DMS114 treated with DMSO at 0.1 percent for 48 hours (cell line): ENCODE results near the gene SLC27A1.
"Not testable (repeated sequence)": the region's sequence is repeated elsewhere in the genome, so short reads cannot be mapped to it uniquely, and the experiment has no call there.

Source experiments
- DNase-seq: peaks from one replicate; lab custom pipeline; 2025; ENCODE audit not compliant: unreplicated experiment; lab: John Stamatoyannopoulos, UW

SLC27A1 gene

DNA sequence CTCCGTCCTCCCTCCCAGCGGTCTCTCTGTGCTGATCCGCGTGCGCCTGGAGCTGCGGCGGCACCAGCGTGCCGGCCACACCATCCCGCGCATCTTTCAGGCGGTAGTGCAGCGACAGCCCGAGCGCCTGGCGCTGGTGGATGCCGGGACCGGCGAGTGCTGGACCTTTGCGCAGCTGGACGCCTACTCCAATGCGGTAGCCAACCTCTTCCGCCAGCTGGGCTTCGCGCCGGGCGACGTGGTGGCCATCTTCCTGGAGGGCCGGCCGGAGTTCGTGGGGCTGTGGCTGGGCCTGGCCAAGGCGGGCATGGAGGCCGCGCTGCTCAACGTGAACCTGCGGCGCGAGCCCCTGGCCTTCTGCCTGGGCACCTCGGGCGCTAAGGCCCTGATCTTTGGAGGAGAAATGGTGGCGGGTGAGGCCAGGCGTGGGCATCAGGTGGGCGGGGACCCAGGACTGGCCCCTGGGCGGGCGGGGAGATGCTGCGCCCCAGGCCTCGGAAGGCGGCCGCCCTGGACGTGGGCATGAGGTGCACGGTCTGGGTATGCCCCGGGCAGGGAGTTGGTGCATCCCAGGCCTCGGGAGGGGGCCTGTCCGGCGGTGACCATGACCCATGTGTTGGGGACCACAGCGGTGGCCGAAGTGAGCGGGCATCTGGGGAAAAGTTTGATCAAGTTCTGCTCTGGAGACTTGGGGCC is 16.4 kb downstream of the SLC27A1 start:
- no peak for DNase-seq

DNA sequence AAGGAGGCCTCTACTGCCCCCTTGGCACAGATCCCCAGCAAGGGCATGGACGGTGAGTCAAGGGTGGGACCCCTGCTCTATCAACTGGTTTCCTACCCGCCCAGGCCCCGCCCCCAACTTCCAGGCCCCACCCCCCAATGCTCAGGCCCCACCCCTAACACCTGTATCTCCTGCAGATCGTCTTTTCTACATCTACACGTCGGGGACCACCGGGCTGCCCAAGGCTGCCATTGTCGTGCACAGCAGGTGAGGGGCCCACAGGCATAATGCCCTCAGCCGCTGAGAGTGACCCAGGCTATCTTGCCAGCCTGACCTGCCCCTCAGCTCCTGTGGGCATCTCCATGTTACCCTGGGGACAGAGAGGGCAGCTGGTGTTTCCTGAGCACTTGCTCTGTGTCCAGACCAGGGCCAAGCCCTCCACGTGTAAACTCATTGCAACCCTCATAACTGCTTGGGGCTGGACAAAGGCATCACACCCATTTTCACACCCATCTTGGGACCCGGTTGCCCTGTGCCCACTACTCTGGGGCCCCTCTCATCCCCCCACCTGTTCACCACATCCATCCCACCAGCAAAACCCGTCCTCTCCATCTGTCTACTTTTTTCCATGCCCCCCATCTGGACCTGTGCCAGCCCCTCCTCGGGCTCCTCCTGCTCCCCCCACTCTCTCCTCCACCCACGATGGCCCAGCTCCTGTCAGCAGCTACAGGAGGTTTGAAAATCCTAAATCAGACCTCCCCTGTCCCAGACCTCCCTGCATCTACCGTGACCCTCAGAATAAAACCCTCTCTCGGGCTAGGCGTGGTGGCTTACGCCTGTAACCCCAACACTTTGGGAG is 17.2 kb downstream of the SLC27A1 start:
- no peak for DNase-seq

DNA sequence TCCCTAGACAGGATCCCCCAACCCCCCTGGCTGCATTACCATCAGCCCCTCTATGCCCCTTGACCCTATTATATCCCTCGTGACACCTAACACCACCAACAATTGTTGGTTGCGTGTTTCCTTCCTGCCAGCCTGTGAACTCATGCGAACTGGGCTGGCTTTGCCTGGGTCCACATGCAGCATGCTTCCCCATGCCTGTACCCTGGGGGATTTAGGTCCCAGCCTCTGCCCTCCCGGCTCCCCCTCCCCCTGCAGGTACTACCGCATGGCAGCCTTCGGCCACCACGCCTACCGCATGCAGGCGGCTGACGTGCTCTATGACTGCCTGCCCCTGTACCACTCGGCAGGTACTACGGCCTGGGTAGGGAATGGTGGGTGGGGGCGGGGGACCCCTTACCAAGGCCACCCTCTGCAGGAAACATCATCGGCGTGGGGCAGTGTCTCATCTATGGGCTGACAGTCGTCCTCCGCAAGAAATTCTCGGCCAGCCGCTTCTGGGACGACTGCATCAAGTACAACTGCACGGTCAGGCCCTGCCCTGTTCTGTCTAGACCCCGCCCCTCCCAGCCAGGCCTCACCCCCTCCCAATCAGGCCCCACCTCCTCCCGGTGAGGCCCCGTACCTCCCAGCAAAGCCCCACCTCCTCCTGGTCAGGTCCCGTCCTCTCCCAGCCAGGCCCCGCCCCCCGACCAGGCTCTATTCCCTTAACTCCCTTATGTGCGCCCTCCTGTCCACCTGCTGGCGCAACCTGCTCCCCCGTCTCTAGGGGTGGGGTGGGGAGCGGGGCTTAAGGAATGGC is 18.5 kb downstream of the SLC27A1 start:
- no peak for DNase-seq

DNA sequence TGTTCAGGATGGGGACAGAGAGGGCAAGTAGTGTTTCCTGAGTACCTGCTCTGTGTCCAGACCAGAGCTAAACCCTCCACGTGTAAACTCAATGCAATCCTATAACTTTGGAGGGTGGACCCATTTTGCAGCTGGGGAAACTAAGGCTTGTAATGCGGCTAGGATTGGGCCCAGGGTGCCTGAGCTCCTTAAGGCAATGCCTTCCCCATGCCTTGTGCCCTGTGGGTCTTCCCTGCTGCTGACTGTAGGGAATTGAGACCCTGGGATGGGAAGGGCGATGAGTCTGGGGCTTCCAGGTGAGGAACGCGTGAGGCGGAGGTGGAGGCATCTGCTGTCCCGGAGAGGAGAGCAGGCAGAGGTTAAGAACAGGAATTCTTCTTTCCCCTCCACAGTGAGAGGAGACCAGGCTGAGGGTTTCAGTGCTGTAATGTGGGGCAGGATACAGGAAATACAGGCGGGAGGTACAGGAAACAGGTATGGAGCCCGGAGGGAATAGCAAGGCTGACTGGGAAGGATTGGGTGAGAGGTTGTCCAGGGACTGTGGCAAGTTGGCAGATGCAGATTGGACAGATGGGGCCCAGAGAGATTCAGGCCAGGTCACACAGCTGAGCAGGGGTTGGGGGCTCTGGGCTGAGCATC is 19.2 kb downstream of the SLC27A1 start:
- no peak for DNase-seq

DNA sequence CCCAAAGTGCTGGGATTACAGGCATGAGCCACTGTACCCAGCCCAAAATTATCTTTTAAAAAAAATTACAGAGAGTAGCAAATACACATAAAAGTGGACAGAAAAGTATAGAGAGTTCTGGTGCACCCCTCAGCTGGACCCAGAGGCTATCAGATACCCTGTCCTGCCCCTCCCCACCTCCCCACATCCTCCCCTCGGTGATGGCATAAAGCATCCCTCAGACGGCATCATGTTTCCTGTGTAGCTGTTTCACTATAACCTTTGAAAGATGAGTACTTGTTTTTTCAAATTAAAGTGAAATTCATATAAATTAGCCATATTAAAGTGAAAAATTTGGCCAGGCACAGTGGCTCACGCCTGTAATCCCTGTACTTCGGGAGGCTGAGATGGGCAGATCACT is 20.1 kb downstream of the SLC27A1 start:
- DNase-seq, result no peak

DNA sequence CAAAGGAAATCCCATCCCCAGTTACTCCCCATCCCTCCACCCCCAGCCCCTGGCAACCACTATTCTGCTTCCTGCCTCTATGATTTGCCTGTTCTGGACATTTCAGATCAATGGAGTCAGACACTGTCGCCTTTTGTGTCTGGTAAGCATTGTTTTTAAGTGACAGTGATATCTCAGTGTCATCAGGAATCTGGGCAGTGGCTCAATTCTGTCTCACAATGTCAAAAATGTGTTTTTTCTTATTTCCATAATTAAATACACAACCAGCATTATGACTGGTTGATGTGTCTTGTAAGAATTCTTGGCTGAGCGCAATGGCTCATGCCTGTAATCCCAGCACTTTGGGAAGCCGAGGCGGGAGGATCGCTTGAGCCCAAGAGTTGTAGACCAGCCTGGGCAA is 21.0 kb downstream of the SLC27A1 start:
- DNase-seq, result no peak

DNA sequence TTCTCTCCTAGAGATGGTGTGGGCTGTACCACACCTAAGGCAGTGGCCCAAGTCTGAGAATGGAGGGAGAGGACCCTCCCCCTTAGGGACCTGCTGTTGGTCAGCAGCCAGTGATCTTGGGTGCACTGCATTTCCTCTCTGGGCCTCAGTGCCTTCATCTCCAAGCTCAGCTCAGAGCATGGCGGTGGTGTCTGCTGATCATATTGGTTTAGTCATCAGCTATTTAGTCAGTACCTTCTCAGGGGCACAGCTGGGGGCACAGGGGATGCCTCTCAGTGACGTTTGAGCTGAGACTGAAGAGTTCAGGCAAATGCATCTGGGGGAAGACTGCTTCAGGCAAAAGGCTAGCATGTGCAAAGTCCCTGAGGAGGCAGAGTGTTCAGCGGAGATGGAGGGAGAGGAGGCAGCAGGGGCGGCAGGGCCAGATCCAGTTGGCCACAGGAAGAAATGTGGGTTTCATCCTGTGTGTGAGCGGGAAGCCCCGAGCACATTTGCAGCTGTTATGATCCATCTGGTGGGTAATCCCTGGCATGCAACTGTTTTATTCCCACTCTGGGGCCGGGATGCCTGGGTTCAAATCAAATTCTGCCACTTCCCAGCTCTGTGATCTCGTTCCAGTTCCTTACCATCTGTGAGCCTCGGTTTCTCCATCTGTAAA is 25.4 kb downstream of the SLC27A1 start:
- no peak for DNase-seq

DNA sequence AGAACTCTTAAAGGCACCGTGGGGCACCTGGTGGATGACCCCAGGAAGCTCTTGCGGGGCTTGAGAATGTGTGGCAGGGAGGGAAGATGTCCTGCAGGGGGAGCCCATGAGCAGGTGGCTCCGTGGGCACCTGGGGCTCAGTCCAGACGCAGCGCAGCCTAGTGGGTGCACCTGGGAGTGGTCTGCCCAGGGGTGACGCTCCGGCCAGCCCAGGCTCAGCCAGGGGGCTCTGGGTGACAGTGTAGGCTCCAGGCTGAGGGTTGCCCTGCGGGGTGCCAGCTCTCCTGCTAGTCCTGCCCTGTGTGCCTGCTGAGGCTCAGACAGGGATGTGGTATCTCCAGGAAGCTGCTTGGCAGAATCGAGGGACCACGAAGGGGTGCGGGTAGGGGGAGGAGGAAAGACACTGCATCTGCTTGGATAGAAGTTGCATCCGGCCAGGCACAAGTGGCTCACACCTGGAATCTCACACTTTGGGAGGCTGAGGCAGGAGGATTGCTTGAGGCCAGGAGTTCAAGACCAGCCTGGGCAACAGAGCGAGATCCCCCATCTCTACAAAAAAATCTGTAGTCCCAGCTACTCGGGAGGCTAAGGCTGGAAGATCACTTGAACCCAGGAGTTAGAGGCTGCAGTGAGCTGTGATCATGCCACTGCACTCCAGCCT is 26.1 kb downstream of the SLC27A1 start:
- DNase-seq, result peak; percentile 43

DNA sequence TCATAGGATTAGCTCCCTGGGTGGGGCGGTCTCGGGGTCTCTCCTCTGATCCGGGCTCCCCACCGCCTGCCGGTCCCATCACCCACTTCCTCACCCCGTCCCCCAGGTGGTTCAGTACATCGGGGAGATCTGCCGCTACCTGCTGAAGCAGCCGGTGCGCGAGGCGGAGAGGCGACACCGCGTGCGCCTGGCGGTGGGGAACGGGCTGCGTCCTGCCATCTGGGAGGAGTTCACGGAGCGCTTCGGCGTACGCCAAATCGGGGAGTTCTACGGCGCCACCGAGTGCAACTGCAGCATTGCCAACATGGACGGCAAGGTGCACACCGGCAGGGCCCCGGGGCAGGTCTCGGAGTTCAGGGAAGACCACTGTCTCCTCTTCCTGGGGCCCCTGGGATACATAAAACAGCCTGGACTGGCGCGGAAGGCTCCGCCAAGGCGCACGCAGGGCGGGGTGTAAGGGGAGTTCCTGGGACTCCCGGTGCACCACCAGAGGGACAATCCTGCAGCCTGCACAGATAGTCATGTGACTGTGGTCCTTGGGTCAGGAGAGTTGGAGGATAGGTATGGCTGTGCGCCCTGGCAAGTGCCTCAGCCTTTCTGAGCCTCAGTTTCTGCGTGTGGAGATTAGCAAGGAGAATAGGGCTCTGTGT is 26.9 kb downstream of the SLC27A1 start:
- DNase-seq, result no peak

DNA sequence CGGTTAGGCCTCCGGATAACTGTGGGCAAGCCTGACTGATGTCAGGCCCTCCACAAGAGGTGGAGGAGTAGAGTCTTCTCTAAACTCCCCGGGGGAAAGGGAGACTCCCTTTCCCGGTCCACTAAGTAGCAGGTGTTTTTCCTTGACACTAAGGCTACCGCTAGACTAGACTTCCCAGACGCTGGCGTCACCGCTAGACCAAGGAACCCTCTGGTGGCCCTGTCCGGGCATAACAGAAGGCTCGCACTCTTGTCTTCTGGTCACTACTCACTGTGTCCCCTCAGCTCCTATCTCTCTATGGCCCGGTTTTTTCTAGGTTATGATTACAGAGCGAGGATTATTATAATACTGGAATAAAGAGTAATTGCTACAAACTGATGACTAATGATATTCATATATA is 28.7 kb downstream of the SLC27A1 start:
- not testable (repeated sequence) for DNase-seq

DNA sequence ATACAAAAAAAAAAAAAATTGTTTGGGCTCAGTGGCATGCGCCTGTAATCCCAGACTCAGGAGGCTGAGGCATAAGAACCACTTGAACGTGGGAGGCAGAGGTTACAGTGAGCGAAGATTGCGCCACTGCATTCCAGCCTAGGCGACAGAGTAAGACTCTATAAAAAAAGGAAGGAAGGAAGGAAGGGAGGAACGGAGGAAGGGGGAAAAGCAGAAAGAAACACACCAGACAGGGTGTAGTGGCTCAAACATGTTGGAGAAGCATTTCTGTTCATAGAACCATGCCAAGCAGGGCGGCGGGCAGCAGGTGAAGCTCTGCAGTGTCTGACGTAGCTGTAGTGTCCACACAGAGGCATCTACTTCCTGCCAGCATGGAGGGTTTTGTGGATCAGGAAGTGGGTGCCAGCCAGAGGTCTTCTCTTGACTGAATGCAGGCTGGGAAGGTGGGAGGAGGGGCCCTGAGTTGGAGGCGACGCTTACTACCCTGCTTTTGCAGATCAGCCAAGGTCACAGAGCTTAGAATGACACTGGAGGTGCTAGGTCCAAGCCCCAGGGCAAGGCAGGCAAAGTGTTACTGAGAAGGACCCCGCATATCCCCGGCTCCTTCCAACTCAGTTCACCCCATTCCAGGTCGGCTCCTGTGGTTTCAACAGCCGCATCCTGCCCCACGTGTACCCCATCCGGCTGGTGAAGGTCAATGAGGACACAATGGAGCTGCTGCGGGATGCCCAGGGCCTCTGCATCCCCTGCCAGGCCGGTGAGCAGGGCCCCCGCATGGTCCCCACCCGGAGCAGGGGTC is 29.5 kb downstream of the SLC27A1 start:
- no peak for DNase-seq

DNA sequence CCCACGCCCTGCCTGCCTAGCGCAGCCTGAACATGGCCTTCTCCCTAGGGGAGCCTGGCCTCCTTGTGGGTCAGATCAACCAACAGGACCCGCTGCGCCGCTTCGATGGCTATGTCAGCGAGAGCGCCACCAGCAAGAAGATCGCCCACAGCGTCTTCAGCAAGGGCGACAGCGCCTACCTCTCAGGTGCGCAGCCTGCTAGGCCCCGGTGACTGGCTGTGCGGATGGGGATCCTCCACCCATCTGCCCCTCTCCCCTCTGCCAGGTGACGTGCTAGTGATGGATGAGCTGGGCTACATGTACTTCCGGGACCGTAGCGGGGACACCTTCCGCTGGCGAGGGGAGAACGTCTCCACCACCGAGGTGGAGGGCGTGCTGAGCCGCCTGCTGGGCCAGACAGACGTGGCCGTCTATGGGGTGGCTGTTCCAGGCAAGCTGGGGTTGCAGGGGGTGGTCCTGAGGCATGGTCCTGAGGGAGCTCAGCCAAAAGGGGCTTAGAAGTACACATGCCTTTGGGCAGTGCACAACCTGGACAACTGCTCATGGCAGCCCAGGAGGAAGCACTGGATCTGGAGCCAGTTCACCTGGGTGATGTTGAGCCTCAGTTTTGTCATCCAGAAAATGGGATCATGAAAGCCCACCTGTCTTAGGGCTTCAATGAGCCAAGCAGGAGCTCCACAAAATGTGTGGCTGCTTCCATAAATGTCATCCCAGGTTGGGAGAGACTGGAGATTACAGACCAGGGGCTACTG is 30.3 kb downstream of the SLC27A1 start:
- DNase-seq, result no peak

DNA sequence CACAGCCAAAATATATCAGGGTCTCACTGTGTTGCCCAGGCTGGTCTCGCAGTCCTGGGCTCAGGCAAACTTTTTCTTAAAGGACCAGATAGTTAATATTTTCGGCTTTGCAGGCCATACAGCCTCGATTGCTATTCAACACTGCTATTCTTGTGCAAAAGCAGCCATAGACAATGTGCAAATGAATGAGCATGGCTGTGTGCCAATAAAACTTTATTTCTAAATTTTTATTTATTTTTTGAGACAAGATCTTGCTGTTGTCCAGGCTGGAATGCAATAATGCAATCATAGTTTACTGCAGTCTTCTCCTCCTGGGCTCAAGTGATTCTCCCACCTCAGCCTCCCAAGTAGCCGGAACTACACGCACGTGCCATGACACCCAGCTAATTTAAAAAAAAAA is 32.9 kb downstream of the SLC27A1 start:
- DNase-seq, result no peak

DNA sequence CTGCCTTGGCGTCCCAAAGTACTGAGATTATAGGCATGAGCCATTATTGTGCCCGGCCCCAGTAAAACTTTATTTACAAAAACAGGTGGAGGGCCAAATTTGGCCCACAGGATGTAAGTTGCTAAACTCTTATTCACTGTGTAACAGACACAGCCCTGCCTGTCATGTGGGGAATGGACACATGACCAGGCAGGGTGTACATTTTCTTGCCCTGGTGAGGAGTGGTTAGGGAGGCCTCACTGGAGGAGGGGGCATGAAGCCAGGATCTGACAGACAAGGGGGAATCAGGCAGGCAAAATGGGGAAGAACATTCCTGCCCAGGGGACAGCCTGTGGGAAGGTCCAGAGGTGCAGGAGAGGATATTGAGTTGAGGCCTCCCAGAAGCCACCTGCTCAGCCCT is 33.7 kb downstream of the SLC27A1 start:
- no peak for DNase-seq

DNA sequence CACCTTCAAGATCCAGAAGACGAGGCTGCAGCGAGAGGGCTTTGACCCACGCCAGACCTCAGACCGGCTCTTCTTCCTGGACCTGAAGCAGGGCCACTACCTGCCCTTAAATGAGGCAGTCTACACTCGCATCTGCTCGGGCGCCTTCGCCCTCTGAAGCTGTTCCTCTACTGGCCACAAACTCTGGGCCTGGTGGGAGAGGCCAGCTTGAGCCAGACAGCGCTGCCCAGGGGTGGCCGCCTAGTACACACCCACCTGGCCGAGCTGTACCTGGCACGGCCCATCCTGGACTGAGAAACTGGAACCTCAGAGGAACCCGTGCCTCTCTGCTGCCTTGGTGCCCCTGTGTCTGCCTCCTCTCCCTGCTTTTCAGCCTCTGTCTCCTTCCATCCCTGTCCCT is 34.1 kb downstream of the SLC27A1 start:
- no peak for DNase-seq

DNA sequence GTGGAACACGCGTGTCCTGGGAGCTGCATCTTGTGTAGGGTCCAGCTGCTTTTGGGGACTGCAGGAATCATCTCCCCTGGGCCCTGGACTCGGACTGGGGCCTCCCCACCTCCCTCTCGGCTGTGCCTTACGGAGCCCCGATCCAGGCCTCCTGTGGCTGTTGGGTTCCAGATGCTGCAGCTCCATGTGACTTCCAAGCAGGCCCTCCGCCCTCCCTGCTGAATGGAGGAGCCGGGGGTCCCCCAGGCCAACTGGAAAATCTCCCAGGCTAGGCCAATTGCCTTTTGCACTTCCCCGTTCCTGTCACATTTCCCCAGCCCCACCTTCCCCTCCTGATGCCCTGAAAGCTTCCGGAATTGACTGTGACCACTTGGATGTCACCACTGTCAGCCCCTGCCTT is 34.9 kb downstream of the SLC27A1 start:
- no peak for DNase-seq

DNA sequence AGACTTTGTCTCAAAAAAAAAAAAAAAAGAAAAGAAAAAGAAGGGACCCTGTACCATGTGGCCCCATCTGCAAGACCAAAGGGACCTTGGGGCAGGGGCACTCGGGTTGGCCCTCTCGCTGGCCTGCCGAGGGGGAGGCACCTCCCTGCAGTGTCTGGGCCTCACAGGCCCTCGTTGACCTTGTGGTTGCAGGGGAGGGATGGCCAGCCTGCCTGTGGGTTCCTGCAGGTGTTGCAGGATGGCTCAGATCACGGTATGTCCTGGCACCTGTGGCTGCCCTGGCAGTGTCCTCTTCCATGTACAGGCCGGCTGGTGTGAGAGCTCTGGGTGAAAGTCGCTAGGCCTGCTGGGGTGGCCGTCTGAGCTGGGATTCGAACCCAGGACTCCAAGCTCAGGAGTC is 36.4 kb downstream of the SLC27A1 start:
- DNase-seq, result no peak

DNA sequence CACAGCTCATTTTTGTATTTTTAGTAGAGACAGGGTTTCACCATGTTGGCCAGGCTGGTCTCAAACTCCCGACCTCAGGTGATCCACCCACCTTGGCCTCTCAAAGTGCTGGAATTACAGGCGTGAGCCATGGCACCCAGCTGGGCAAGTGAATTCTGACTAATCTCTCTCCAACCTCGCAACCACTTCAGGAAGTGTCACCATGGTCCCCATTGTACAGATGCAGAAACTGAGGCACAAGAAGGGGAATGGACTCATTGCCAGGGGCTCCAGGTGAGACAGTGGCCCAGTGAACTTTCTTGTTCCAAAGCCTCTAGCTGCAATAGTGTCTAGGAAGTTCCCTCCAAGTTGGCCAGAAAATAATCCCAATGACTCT is 38.2 kb downstream of the SLC27A1 start:
- not testable (repeated sequence) for DNase-seq
